ENCODE results near the gene ANKRD11. TPM values are rescaled to one million over a fixed set of nuclear protein-coding genes. Genes with fewer than 3 reads are reported as not detected.

ANKRD11 gene
- total and polyA plus RNA-seq, 12 donors, result 47.7 to 93.6 (median 66.2) TPM

DNA sequence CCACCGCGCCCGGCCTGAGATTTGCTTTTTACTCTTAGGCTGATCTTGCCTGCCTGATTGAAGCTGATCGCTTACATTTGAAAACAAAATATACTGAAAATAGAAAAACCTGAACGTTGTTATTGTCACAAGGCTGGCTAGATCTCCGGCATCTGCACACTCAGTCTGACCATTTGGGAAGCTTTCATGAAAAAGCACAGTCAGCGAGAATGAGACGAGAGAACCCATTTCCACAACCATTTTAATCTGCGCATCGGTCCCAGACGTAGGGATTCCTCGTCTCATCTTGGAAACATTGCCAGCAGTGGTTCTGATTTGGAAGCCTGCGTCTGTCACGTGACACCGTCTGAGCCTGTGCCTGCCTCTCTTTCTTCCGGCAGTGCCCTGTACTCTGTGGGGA, 38.7 kb upstream of the ANKRD11 start:
- Histone ChIP-seq H3K27me3 (no peaks in the 10 kb centered on the region), H3K4me3 (no peak overlapping the region), H3K27ac (no peak overlapping the region), H3K9me3 (no peaks in the 10 kb centered on the region), H3K36me3 (peaks cover 0 to 100% (median 61%) of the 10 kb centered on the region in 9 donors), H3K4me1 (peaks cover 6 to 44% (median 20%) of the 10 kb centered on the region in 9 donors)
- intact Hi-C loops (cut with DNase I), result no loop called here
- WGBS, 2 donors, result 78 to 87% methylated on average over 16 of the region's 16 CpGs
- TF ChIP-seq, protein P1, sequence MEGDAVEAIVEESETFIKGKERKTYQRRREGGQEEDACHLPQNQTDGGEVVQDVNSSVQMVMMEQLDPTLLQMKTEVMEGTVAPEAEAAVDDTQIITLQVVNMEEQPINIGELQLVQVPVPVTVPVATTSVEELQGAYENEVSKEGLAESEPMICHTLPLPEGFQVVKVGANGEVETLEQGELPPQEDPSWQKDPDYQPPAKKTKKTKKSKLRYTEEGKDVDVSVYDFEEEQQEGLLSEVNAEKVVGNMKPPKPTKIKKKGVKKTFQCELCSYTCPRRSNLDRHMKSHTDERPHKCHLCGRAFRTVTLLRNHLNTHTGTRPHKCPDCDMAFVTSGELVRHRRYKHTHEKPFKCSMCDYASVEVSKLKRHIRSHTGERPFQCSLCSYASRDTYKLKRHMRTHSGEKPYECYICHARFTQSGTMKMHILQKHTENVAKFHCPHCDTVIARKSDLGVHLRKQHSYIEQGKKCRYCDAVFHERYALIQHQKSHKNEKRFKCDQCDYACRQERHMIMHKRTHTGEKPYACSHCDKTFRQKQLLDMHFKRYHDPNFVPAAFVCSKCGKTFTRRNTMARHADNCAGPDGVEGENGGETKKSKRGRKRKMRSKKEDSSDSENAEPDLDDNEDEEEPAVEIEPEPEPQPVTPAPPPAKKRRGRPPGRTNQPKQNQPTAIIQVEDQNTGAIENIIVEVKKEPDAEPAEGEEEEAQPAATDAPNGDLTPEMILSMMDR (IDR thresholded peaks at IDR 0.05), result no peak
- ATAC-seq (no peak), DNase-seq (no peak)

DNA sequence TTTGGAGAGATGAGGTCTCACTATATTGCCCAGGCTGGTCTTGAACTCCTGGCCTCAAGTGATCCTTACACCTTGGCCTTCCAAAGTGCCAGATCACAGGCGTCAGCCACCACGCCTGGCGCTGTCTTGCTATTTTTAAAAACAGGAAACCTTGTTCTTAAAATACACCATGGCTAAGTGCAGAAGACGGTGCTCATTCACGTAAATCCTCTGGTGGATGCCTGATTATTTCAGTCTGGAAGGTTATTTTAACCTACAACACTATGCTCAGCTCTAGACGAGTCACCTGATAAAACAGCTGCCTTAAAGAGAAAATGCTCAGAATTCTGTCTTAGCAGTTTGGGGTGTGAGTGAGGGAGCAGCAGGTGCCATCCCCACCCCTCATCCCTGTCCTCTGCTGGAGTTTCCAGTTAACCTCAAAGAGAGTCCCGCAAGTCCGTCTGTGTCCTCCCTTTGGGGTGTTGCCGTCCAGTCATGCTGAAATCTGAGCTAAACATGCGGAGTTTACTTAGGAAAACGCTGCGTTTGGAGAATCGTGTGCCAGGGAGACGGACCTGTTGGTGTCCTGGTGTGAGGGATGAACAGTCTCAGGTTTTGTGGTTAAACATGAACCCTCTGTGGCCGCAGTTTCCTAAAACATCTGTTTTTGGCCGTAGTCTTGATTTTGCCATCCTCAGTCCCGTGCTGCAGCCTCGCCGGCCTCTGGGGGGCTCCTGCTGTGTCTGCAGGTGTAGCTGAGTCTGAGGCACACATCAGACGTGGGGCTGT, 35.0 kb upstream of the ANKRD11 start:
- 58 to 68% methylated on average over 20 of the region's 20 CpGs for WGBS, 2 donors
- intact Hi-C loops (cut with DNase I), result no loop called here
- H3K36me3 ChIP-seq, result peaks cover 0 to 100% (median 56%) of the 10 kb centered on the region in 9 donors
- no peaks in the 10 kb centered on the region for H3K27me3 ChIP-seq
- H3K4me1 ChIP-seq, result peaks cover 6 to 29% (median 15%) of the 10 kb centered on the region in 9 donors
- DNase-seq, result peak; percentile 54 to 55
- peak overlapping the region in 9 of 10 donors; percentile 51 to 78 (median 70) for H3K27ac ChIP-seq
- TF ChIP-seq, protein P1 (IDR thresholded peaks at IDR 0.05), result no peak
- no peak overlapping the region for H3K4me3 ChIP-seq
- H3K9me3 ChIP-seq, result no peaks in the 10 kb centered on the region
- ATAC-seq, result peak; percentile 62 to 86 (median 75)

DNA sequence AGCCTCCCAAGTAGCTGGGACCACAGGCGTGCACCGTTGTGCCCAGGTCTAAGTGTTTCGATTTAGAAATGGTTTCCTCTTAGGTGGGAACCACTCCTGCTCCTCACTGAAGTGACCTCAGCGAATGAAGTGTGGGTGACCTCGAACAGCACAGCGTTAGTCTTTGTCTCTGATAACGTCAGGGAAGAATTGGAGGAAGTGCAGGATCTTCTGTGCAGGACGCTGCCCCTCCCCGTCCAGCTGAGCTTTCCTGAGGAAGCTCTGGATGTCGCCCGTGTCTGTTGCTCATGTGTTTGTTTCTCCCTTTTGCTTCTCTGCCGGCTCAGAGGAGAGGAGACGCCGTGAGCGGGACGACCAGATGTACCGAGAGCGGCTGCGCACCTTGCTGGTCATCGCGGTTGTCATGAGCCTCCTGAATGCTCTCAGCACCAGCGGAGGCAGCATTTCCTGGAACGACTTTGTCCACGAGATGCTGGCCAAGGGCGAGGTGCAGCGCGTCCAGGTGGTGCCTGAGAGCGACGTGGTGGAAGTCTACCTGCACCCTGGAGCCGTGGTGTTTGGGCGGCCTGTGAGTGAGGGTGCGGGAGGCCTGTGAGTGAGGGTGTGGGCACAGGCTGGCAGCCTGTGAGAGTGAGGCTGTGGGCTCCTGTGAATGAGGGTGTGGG, 33.5 kb upstream of the ANKRD11 start:
- intact Hi-C loops (cut with DNase I), result loop anchor here in 1 of 10 donors (1.0 kb wide), 1 partner anchor 16 kb away; the partner anchor contains the start of gene SPG7
- Histone ChIP-seq H3K4me3 (peak overlapping the region in 8 of 10 donors; percentile 1 to 34 (median 16)), H3K36me3 (peaks cover 0 to 100% (median 52%) of the 10 kb centered on the region in 9 donors), H3K9me3 (no peaks in the 10 kb centered on the region), H3K27ac (peak overlapping the region; percentile 17 to 72 (median 62)), H3K4me1 (peaks cover 6 to 29% (median 15%) of the 10 kb centered on the region in 9 donors), H3K27me3 (no peaks in the 10 kb centered on the region)
- 61 to 74% methylated on average over 32 of the region's 32 CpGs for WGBS, 2 donors
- TF ChIP-seq, protein P1 (IDR thresholded peaks at IDR 0.05), result peak in 3 of 9 donors; percentile 31 to 40 (median 36)
- DNase-seq (peak in 1 of 2 donors; percentile 53), ATAC-seq (peak; percentile 29 to 86 (median 70))

DNA sequence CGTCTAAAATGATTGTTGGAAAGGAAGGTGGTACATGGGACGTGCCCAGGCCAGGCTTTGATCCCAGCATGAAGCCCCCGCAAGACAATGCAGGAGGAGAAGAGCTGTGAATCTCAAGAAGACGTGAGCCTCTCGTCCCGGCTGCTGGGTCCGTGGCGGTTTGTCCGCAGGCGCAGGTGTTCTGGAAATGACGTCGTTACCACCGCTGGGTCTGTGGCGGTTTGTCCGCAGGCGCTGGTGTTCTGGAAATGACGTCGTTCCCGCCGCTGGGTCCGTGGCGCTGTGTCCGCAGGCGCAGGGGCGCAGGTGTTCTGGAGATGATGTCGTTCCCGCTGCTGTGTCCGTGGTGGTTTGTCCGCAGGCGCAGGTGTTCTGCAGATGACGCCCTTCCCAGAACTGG, 31.9 kb upstream of the ANKRD11 start:
- DNase-seq, result no peak
- intact Hi-C loops (cut with DNase I), result no loop called here
- TF ChIP-seq, protein P1 (IDR thresholded peaks at IDR 0.05), result no peak
- H3K27ac ChIP-seq, result no peak overlapping the region
- no peak for ATAC-seq
- H3K27me3 ChIP-seq, result no peaks in the 10 kb centered on the region
- 94 to 95% methylated on average over 31 of the region's 31 CpGs for WGBS, 2 donors
- peaks cover 6 to 29% (median 15%) of the 10 kb centered on the region in 9 donors for H3K4me1 ChIP-seq
- no peak overlapping the region for H3K4me3 ChIP-seq
- no peaks in the 10 kb centered on the region for H3K9me3 ChIP-seq
- H3K36me3 ChIP-seq, result peaks cover 0 to 100% (median 53%) of the 10 kb centered on the region in 9 donors

Data from heart right ventricle (tissue), 16 donors.